ENCODE data around the gene MCC.

Gene MCC

GRCh38 chr5:113190347-113190746 lies 297.9 kb downstream of the MCC start:
- no peak for DNase-seq (ENCODE audit: low read depth, low spot score)
- H3K4me3 ChIP-seq (ENCODE audit: low read depth, low read length) = no peak overlapping the region
- no peak for TF ChIP-seq CTCF (IDR thresholded peaks at IDR 0.05; ENCODE audit: insufficient read depth, low read length, missing control alignments)
- CTCF ChIA-PET = no interaction called here
- POLR2A ChIA-PET = interaction anchor here (0.7 kb wide), 1 partner anchor 15 kb away, joined by 3 read pairs; no protein-coding TSS in a partner anchor

DNA sequence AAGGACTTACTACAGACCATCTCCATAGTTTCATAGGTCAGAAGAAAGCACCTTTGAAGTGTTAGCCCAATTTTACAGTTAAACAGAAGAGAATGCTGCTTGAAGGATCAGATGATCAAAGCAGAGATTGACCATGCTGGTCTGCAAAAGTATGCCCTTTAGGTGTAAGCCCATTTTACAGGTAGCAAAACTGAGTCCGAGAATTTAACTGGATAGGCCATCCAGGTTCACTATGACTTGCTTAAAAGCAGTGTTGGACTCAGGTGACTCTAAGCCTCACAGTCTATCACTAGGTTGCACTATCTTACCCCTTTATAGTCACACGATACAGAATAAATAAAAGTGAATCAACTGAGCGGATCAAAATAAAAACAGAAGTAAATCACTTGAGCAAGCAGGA lies 299.0 kb downstream of the MCC start:
- CTCF ChIA-PET = interaction anchor here (0.7 kb wide), 1 partner anchor 169 kb away, joined by 3 read pairs; no protein-coding TSS in a partner anchor
- H3K4me3 ChIP-seq (ENCODE audit: low read depth, low read length) = no peak overlapping the region
- DNase-seq (ENCODE audit: low read depth, low spot score) = no peak
- TF ChIP-seq CTCF (IDR thresholded peaks at IDR 0.05; ENCODE audit: insufficient read depth, low read length, missing control alignments) = no peak
- POLR2A ChIA-PET = no interaction called here

GRCh38 chr5:113188436-113188835 lies 299.8 kb downstream of the MCC start:
- ChIA-PET CTCF (interaction anchor here (0.7 kb wide), 1 partner anchor 168 kb away, joined by 3 read pairs; no protein-coding TSS in a partner anchor), POLR2A (no interaction called here)
- H3K4me3 ChIP-seq (ENCODE audit: low read depth, low read length) = no peak overlapping the region
- no peak for DNase-seq (ENCODE audit: low read depth, low spot score)
- no peak for TF ChIP-seq CTCF (IDR thresholded peaks at IDR 0.05; ENCODE audit: insufficient read depth, low read length, missing control alignments)

DNA sequence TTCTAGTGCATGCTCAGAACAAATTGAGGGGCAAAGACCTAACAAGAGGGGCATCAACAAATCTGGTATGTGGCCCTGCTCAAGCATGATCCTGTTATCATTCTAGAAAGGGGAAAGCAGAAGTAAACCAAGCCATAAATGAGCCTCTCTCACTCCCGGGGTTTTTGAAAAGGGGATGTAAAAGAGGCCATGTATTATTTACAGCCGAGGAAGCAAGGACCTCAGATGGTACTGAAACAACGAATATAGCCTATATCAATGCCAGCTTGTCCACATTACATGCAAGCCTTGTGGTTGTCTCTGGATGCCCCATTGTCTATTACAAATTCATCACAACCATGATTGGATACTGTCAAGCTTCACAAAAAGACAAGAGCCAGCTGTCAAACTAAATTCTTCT lies 300.3 kb downstream of the MCC start:
- H3K4me3 ChIP-seq (ENCODE audit: low read depth, low read length) = no peak overlapping the region
- TF ChIP-seq CTCF (IDR thresholded peaks at IDR 0.05; ENCODE audit: insufficient read depth, low read length, missing control alignments) = no peak
- POLR2A ChIA-PET = no interaction called here
- no peak for DNase-seq (ENCODE audit: low read depth, low spot score)
- CTCF ChIA-PET = no interaction called here

GRCh38 chr5:113186061-113186460 lies 302.2 kb downstream of the MCC start:
- POLR2A ChIA-PET = no interaction called here
- TF ChIP-seq CTCF (IDR thresholded peaks at IDR 0.05; ENCODE audit: insufficient read depth, low read length, missing control alignments) = no peak
- H3K4me3 ChIP-seq (ENCODE audit: low read depth, low read length) = no peak overlapping the region
- DNase-seq (ENCODE audit: low read depth, low spot score) = no peak
- CTCF ChIA-PET = no interaction called here

- no peak for DNase-seq (ENCODE audit: low read depth, low spot score)
- TF ChIP-seq CTCF (IDR thresholded peaks at IDR 0.05; ENCODE audit: insufficient read depth, low read length, missing control alignments) = no peak
- CTCF ChIA-PET = interaction anchor here (1.1 kb wide), 1 partner anchor 11 kb away, joined by 3 read pairs; no protein-coding TSS in a partner anchor
- POLR2A ChIA-PET = no interaction called here
- H3K4me3 ChIP-seq (ENCODE audit: low read depth, low read length) = no peak overlapping the region
These were observed 304.6 kb downstream of the MCC start for GRCh38 chr5:113183694-113184093.
